Muscle layer of duodenum (tissue), 2 donors: ENCODE results near the gene TMEM200C.

ENCODE experiments used
- H3K27ac ChIP-seq: one replicate; pipeline ENCODE4 v1.7.0; 2013; ENCODE audit warnings: mild to moderate bottlenecking, low read length
- H3K27me3 ChIP-seq: one replicate; pipeline ENCODE4 v1.7.0; 2013; ENCODE audit warnings: low read depth, mild to moderate bottlenecking, control low read depth, low read length
- H3K36me3 ChIP-seq, 2 donors: one replicate each; pipeline ENCODE4 v1.7.0; 2013; ENCODE audit warnings: low read length in 2 of 2, control low read depth in 1 of 2, mild to moderate bottlenecking in 1 of 2; ENCODE audit not compliant: insufficient read depth in 2 of 2, control insufficient read depth in 1 of 2
- H3K4me1 ChIP-seq, 2 donors: one replicate each; pipeline ENCODE4 v1.7.0; 2013; ENCODE audit warnings: low read length in 2 of 2, mild to moderate bottlenecking in 2 of 2, control low read depth in 1 of 2, moderate library complexity in 1 of 2; ENCODE audit not compliant: insufficient read depth in 2 of 2, control insufficient read depth in 1 of 2
- H3K4me3 ChIP-seq, 2 donors: one replicate each; pipeline ENCODE4 v1.7.0; 2013; ENCODE audit warnings: low read length in 2 of 2, low read depth in 1 of 2, mild to moderate bottlenecking in 1 of 2
- H3K9me3 ChIP-seq, 2 donors: one replicate each; pipeline ENCODE4 v1.7.0; 2013; ENCODE audit warnings: low read length in 2 of 2, control low read depth in 1 of 2, mild to moderate bottlenecking in 1 of 2; ENCODE audit not compliant: control insufficient read depth in 1 of 2
- donor health status: healthy.

The TMEM200C gene

DNA sequence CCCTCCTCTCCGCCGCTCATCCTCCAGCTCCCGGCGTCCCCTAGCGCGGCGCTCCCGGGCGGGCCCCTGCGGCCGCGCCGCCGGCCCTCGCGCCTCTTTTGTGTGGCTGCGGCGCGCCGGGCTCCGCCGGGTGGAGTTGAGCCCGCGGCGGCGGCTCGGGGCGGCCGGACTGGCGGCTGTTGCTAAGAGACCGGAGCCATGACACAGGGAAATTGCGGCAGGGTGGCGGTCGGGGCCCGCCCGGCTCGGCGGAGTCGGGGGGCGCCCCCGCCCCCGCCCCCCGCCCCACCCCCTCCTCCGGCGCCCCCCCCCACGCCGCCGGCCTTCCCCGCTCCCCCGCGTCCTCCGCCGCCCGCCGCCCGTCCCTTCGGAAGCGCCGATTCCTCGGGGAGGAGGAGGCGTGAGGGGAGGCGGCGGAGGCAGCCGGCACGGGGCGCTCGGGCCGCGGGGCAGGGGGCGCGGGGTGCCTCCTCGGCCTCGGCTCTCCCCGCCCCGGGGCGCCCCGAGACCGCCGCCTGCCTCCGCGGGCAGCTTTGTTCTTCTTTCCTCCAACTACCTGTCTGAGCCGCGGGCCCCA is at the start of gene TMEM200C:
Gene TMEM200C (minus strand): TSS at position 224 of the 577 bp plus-strand sequence. CDS start 3,459 bp downstream, outside the sequence.
- H3K27ac ChIP-seq = no peak within 1 kb of the TSS
- H3K4me3 ChIP-seq = peak within 1 kb of the TSS; percentile 30 to 67
- peaks cover 0 to 23% of the 10 kb centered on the region in 2 donors for H3K4me1 ChIP-seq
- H3K27me3 ChIP-seq = peaks cover 38% of the 10 kb centered on the region
- H3K9me3 ChIP-seq = no peaks in the 10 kb centered on the region
- H3K36me3 ChIP-seq = no peaks in the 10 kb centered on the region

DNA sequence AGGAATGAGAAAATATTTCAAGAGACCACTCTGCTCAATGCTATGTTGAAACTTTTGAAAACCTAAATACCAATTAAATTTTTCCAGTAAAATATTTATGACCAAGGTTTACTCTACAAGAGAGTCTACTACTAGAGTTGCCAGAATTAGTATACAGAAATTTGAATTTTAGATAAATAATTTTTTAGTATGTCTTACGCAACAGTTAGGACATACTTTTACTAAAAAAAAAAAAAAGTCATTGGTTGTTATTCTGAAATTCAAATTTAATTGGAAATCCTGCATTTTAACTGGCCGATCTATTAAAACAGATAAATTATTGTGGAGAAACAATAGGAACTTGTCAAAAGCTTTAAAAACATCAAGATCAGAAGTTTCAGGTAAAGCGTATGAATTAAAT is 49.1 kb upstream of the TMEM200C start:
- Histone ChIP-seq H3K4me1 (no peaks in the 10 kb centered on the region), H3K27me3 (no peaks in the 10 kb centered on the region), H3K9me3 (no peaks in the 10 kb centered on the region), H3K36me3 (no peaks in the 10 kb centered on the region), H3K4me3 (no peak overlapping the region), H3K27ac (no peak overlapping the region)

DNA sequence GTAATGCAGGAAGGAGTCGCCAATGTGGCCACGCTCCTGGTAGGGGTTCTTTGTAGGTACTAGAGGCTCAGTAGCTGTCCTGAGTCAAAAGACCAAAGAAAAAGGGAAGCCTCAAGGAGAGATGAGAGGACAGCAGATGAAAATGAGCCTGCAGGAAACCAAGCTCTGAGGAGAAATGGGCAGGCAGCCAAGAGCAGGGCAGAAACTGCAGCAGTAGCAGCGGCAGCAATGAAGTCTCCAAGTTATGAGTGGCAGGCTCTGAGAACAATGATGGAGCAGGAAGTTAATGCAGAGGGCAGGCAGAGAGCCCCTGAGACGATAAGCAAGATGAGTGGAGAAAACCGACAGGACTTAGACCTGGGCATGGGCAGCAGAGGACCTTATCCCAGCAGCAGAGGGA is 48.2 kb upstream of the TMEM200C start:
- H3K4me1 ChIP-seq = no peaks in the 10 kb centered on the region
- H3K27ac ChIP-seq = no peak overlapping the region
- no peaks in the 10 kb centered on the region for H3K27me3 ChIP-seq
- no peaks in the 10 kb centered on the region for H3K36me3 ChIP-seq
- no peaks in the 10 kb centered on the region for H3K9me3 ChIP-seq
- no peak overlapping the region for H3K4me3 ChIP-seq

DNA sequence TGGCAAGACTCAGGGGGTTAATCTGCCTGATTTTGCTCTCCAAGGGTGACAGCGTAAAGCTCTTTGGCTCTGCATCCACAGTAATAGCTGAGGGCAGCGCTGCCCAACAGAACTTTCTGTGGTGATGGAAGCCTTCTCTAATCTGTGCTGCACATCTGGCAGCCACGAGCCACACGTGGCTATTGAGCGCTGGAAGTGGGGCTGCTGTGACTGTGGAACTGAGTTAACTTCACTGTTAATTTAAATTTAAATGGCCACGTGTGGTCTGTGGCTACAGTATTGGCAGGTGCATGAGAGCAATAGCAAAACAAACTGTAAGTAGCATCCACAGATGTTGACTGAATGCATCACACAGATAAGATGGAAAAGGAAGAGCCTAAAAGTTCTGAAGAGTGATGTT is 47.3 kb upstream of the TMEM200C start:
- no peak overlapping the region for H3K4me3 ChIP-seq
- H3K27ac ChIP-seq = no peak overlapping the region
- no peaks in the 10 kb centered on the region for H3K36me3 ChIP-seq
- H3K9me3 ChIP-seq = no peaks in the 10 kb centered on the region
- H3K4me1 ChIP-seq = no peaks in the 10 kb centered on the region
- no peaks in the 10 kb centered on the region for H3K27me3 ChIP-seq

DNA sequence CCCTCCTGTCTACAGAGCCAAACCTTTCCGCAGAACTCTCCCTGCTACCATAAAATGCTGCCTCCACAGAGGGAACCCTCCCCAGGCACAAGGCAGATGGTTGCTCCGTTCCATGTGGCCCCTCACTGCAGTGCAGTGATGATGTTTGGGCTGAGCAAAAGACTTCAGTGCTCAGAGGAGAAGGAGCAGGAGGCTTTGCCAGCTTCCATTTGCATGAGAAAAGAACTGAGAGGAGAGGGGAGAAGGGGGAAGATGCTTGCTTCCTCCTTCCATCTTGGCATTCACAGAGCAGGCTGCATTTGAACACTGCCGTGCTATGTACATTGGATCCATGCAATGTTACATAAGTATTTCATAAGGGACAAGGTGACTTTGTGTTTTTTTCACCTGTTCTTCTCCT is 46.6 kb upstream of the TMEM200C start:
- Histone ChIP-seq H3K4me3 (no peak overlapping the region), H3K9me3 (no peaks in the 10 kb centered on the region), H3K4me1 (no peaks in the 10 kb centered on the region), H3K27ac (no peak overlapping the region), H3K36me3 (no peaks in the 10 kb centered on the region), H3K27me3 (no peaks in the 10 kb centered on the region)

DNA sequence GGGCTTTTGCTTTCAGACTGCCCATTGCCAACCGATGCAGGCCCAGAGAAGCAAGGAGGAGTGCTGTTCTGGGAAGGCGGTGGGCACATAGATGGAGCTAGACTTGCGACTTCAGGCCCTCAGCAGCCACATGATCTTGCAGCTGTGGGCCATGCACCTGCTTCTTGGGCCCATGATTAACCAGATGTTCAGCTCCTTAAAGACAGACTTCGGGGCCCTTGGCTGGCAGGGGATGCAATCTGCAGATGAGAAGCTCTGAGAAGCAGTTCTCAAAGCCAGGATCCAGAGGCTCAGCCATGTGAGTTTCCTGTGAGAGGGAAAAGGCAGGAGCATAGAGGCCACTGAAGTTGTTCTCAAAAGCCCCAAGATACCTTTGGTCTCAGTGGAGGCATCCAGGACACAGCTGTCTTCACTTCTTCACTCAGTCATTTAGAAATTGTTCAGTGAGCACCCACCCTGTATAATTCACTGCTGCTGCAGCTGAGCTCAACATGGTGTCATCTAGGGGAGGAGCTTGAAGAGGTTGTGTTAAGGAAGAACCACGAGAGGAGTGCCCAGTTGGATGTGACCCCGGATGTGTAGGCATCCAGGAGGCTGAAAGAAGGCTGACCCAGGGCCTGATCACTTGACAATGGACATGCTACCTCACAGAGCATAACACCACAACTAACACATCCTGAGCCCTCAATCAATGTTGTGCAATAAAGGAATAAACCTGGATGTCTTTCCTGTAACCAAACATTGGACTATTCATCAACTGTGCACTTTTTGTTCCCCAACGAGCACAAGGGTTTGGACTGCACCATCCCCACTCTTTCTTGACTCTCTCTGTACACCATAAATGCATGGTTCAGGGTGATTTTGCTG is 44.7 kb upstream of the TMEM200C start:
- H3K27me3 ChIP-seq = no peaks in the 10 kb centered on the region
- no peak overlapping the region for H3K27ac ChIP-seq
- no peak overlapping the region for H3K4me3 ChIP-seq
- no peaks in the 10 kb centered on the region for H3K9me3 ChIP-seq
- no peaks in the 10 kb centered on the region for H3K4me1 ChIP-seq
- H3K36me3 ChIP-seq = no peaks in the 10 kb centered on the region

DNA sequence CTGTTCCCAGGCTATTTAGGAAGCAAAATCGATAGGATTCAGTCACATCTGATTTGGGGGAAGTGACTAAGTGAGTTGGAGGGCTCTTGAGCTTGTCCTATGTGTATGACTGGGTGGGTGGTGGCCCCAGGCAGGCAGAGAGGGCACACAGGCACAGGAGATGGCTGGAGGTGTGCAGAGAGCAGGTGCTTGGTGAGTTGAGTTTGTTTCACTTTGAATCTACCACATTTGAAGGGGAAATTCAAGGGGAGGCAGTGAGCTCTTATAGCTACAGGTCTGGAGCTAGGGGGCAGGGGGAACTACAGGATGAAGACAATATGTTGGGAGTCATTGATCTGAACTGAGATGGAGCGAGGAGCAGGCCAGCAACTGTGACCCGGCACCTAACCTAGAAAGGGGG is 42.5 kb upstream of the TMEM200C start:
- H3K27me3 ChIP-seq = no peaks in the 10 kb centered on the region
- no peak overlapping the region for H3K27ac ChIP-seq
- H3K4me1 ChIP-seq = no peaks in the 10 kb centered on the region
- no peak overlapping the region for H3K4me3 ChIP-seq
- H3K36me3 ChIP-seq = no peaks in the 10 kb centered on the region
- H3K9me3 ChIP-seq = no peaks in the 10 kb centered on the region

DNA sequence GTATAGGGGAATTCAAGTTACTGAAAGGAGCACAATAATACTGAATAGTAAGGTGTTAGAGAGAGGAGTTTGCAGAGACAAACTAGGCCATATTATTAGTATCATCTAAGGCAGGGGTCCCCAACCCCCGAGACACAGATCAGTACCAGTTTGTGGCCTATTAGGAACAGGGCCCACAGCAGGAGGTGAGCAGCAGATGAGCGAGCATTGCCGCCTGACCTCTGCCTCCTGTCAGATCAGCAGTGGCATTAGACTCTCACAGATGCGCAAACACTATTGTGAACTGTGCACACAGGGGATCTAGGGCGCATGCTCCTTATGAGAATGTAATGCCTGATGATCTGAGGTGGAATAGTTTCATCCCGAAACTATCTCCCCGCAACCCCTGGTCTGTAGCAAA is 41.8 kb upstream of the TMEM200C start:
- H3K9me3 ChIP-seq = no peaks in the 10 kb centered on the region
- no peak overlapping the region for H3K4me3 ChIP-seq
- H3K27ac ChIP-seq = no peak overlapping the region

DNA sequence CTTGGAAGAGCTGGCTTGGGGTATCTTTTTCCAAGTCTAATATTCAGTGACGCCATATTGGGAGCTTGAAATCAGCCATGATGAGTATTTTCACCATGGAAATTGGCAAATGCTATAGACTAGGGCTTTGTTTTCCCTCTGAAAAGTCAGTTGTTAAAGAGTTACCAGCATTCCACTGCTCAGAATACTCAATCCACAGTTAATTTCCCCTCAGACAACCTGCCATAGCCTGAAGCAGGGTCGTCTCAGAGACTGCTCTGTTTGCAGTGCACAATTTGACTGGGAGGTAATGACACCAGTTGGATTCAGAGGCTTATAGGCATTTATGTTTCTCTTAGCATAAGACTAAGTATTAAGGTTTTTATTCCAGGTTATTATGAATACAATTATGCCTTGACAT is 35.5 kb upstream of the TMEM200C start:
- Histone ChIP-seq H3K36me3 (no peaks in the 10 kb centered on the region), H3K4me1 (no peaks in the 10 kb centered on the region), H3K9me3 (peaks cover 0 to 6% of the 10 kb centered on the region in 2 donors), H3K4me3 (no peak overlapping the region), H3K27ac (no peak overlapping the region), H3K27me3 (no peaks in the 10 kb centered on the region)

More for the DNA sequence above, 41.8 kb upstream of the TMEM200C start:
- no peaks in the 10 kb centered on the region for H3K27me3 ChIP-seq
- no peaks in the 10 kb centered on the region for H3K36me3 ChIP-seq
- no peaks in the 10 kb centered on the region for H3K4me1 ChIP-seq

DNA sequence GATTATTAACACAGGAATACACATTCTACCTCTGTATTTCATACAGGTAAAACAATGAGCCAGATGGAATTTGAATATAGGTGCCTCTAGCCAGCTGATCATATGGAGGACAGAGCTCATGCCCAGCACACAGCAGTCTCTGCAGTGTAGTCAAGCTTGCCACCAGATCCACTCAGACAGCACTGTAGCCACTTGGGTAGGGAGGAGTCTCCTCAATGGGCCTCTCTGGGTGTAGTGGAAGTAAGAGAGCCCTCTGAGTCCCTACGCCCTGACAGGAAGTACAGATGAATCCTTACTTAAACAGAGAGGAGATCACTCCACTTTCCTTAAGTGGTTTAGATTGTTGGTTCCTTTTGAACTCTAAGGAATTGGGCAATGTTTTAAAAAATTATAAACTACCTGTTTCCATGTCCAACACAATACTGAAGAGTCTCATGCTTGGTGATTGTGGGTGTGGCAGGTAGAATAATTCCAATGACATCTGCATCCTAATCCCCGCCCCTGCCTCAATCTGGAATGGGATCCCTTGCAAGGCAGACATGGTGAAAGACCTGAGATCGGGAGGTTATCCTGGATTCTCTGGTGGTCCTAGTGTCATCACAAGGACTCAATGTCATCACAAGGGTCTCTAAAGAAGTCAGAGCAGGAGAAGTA is 23.0 kb upstream of the TMEM200C start:
- no peaks in the 10 kb centered on the region for H3K4me1 ChIP-seq
- no peaks in the 10 kb centered on the region for H3K27me3 ChIP-seq
- H3K36me3 ChIP-seq = no peaks in the 10 kb centered on the region
- H3K4me3 ChIP-seq = no peak overlapping the region
- no peak overlapping the region for H3K27ac ChIP-seq
- no peaks in the 10 kb centered on the region for H3K9me3 ChIP-seq

DNA sequence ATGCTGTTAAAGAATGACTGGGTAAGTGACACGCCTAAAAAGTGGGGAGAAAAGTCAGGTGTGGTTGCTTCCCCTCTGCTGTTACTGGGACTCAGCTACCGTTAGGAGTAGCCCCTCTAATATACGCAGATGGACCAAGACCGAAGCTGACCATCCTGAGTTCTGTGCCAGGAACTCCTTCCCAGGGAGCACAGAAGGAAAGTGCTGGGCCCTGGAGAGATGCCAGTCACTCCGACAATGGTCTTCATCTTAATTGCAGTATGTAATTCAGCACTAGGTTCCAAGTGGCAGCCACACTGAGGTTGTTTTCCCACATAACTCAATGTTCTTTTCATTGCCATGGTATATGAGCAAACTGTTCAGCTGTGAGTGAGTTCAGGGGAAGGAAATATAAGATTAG is 19.6 kb upstream of the TMEM200C start:
- no peak overlapping the region for H3K4me3 ChIP-seq
- H3K9me3 ChIP-seq = no peaks in the 10 kb centered on the region
- H3K27me3 ChIP-seq = no peaks in the 10 kb centered on the region
- no peaks in the 10 kb centered on the region for H3K4me1 ChIP-seq
- H3K36me3 ChIP-seq = no peaks in the 10 kb centered on the region
- H3K27ac ChIP-seq = no peak overlapping the region
